Esophagus squamous epithelium (tissue), 5 donors: ENCODE measurements around the gene NELL1. TPM values are rescaled to one million over a fixed set of nuclear protein-coding genes. Genes with fewer than 3 reads are reported as not detected.

ENCODE experiments used
- DNase-seq: peaks from one replicate; lab custom pipeline; 2025; lab: John Stamatoyannopoulos, UW
- H3K27ac ChIP-seq, 4 donors: fragments of 200-600 bp; sonication (generic); one replicate each; pipeline ENCODE4 v1.5.1; 2016 to 2019; ENCODE audit warnings: mild to moderate bottlenecking in 1 of 4
- H3K27me3 ChIP-seq, 4 donors: fragments of 200-600 bp; sonication (generic); 1 replicate in 3 of 4; 2 replicates in 1 of 4; pipeline versions ENCODE4 v1.5.1 to v1.6.0; 2017 to 2021; ENCODE audit warnings: antibody characterized with exemption in 1 of 4
- H3K36me3 ChIP-seq, 3 donors: fragments of 200-600 bp; sonication (generic); one replicate each; pipeline ENCODE4 v1.5.1; 2016 to 2019
- H3K4me1 ChIP-seq, 3 donors: fragments of 200-600 bp; sonication (generic); one replicate each; pipeline ENCODE4 v1.5.1; 2017 to 2019
- H3K4me3 ChIP-seq, 4 donors: fragments of 200-600 bp; sonication (generic); 1 replicate in 3 of 4; 2 replicates in 1 of 4; pipeline ENCODE4 v1.5.1; 2016 to 2019; ENCODE audit warnings: mild to moderate bottlenecking in 2 of 4, moderate library complexity in 1 of 4
- H3K9me3 ChIP-seq, 3 donors: fragments of 200-600 bp; sonication (generic); one replicate each; pipeline ENCODE4 v1.5.1; 2016 to 2019
- CTCF ChIP-seq, 6 experiments: fragments of 450-650 bp in 4 of 6; fragments of 200-600 bp in 2 of 6; sonication (generic) in 2 of 6; IDR thresholded peaks; one replicate each; pipeline ENCODE4 v1.5.1; 2016 to 2019; ENCODE audit warnings: antibody characterized with exemption in 6 of 6, mild to moderate bottlenecking in 4 of 6, moderate library complexity in 4 of 6
- POLR2A ChIP-seq, 4 donors: fragments of 450-650 bp; IDR thresholded peaks; one replicate each; pipeline ENCODE4 v1.6.1; 2017; ENCODE audit warnings: antibody characterized with exemption in 4 of 4, mild to moderate bottlenecking in 4 of 4, moderate library complexity in 3 of 4
- WGBS, 2 donors: methylation state at CpG; one replicate each; pipeline ENCODE4 v1.1.5; 2018; 5-methylcytosine and 5-hydroxymethylcytosine counted together
- intact Hi-C: fragments of 100-400 bp; cut with DNase I; formaldehyde crosslinking; loops from one replicate; pipeline ENCODE4 v1.15.0; 2022
- total RNA-seq, 4 donors: library from RNA; depleted of rRNA; stranded (reverse); fragments of >200 nt; gene quantifications; one replicate each; pipeline ENCODE4 v1.1.0, GENCODE V29; 2016
- donor health status: DM: yes; HTN: yes; CAD: no.

Gene NELL1
- total RNA-seq, 4 donors from 2014 or later = 1.5 TPM; not detected in 3

- no peaks in the 10 kb centered on the region for H3K4me1 ChIP-seq
- H3K36me3 ChIP-seq = no peaks in the 10 kb centered on the region
- no peaks in the 10 kb centered on the region for H3K27me3 ChIP-seq
- H3K9me3 ChIP-seq = no peaks in the 10 kb centered on the region
- DNase-seq = no peak
- H3K27ac ChIP-seq = no peak overlapping the region
- intact Hi-C loops = no loop called here
- H3K4me3 ChIP-seq = no peak overlapping the region
- WGBS, 2 donors = 80 to 85% methylated on average over 5 of the region's 5 CpGs
- TF ChIP-seq CTCF (IDR thresholded peaks at IDR 0.05) = no peak
Measured at GRCh38 chr11:21534288-21534687, 864.9 kb downstream of the NELL1 start.

- intact Hi-C loops = no loop called here
- TF ChIP-seq CTCF (IDR thresholded peaks at IDR 0.05) (no peak), POLR2A (IDR thresholded peaks at IDR 0.05) (no peak)
- no peaks in the 10 kb centered on the region for H3K9me3 ChIP-seq
- no peaks in the 10 kb centered on the region for H3K27me3 ChIP-seq
- no peaks in the 10 kb centered on the region for H3K4me1 ChIP-seq
- H3K36me3 ChIP-seq = no peaks in the 10 kb centered on the region
- no peak for DNase-seq
- no peak overlapping the region for H3K4me3 ChIP-seq
- H3K27ac ChIP-seq = no peak overlapping the region
- 24 to 77% methylated on average over 1 of the region's 1 CpG for WGBS, 2 donors
Measured at GRCh38 chr11:21537980-21538379, 868.6 kb downstream of the NELL1 start.

- H3K36me3 ChIP-seq = no peaks in the 10 kb centered on the region
- H3K4me3 ChIP-seq = no peak overlapping the region
- H3K27ac ChIP-seq = no peak overlapping the region
- no peak for TF ChIP-seq POLR2A (IDR thresholded peaks at IDR 0.05)
- no peak for TF ChIP-seq CTCF (IDR thresholded peaks at IDR 0.05)
- WGBS, 2 donors = 69 to 78% methylated on average over 5 of the region's 5 CpGs
- intact Hi-C loops = no loop called here
- no peaks in the 10 kb centered on the region for H3K4me1 ChIP-seq
- no peaks in the 10 kb centered on the region for H3K9me3 ChIP-seq
- no peak for DNase-seq
- no peaks in the 10 kb centered on the region for H3K27me3 ChIP-seq
Measured at GRCh38 chr11:21541187-21541751, 871.9 kb downstream of the NELL1 start.

- Histone ChIP-seq H3K27me3 (no peaks in the 10 kb centered on the region), H3K4me1 (no peaks in the 10 kb centered on the region), H3K36me3 (no peaks in the 10 kb centered on the region), H3K4me3 (no peak overlapping the region), H3K9me3 (no peaks in the 10 kb centered on the region), H3K27ac (no peak overlapping the region)
- intact Hi-C loops = no loop called here
- TF ChIP-seq CTCF (IDR thresholded peaks at IDR 0.05) = no peak
- TF ChIP-seq POLR2A (IDR thresholded peaks at IDR 0.05) = no peak
- no peak for DNase-seq
Measured at GRCh38 chr11:21543901-21544300, 874.5 kb downstream of the NELL1 start.

- Histone ChIP-seq H3K4me3 (no peak overlapping the region), H3K4me1 (no peaks in the 10 kb centered on the region), H3K9me3 (no peaks in the 10 kb centered on the region), H3K27me3 (no peaks in the 10 kb centered on the region), H3K36me3 (no peaks in the 10 kb centered on the region), H3K27ac (no peak overlapping the region)
- intact Hi-C loops = no loop called here
- 33 to 44% methylated on average over 1 of the region's 1 CpG for WGBS, 2 donors
- no peak for DNase-seq
- TF ChIP-seq CTCF (IDR thresholded peaks at IDR 0.05) = no peak
- TF ChIP-seq POLR2A (IDR thresholded peaks at IDR 0.05) = no peak
Measured at GRCh38 chr11:21545699-21546098, 876.3 kb downstream of the NELL1 start.
